HEK293T (cell line): ENCODE data around the gene CARD11.

Experiments used
- BHLHE40 ChIP-seq: fragments of 450-650 bp; IDR thresholded peaks from 2 replicates; pipeline ENCODE4 v1.6.1; 2016; ENCODE audit warnings: mild to moderate bottlenecking, moderate library complexity, borderline replicate concordance
- CTBP1 ChIP-seq: fragments of 450-650 bp; IDR thresholded peaks from 2 replicates; pipeline ENCODE4 v1.6.1; 2016; ENCODE audit warnings: borderline replicate concordance
- ELF4 ChIP-seq: fragments of 450-650 bp; IDR thresholded peaks from 2 replicates; pipeline ENCODE4 v1.6.1; 2017; ENCODE audit warnings: antibody characterized with exemption
- FOXA1 ChIP-seq: fragments of 450-650 bp; IDR thresholded peaks from 2 replicates; pipeline ENCODE4 v1.6.1; 2016; ENCODE audit warnings: mild to moderate bottlenecking
- FOXK2 ChIP-seq: fragments of 450-650 bp; IDR thresholded peaks from 2 replicates; pipeline ENCODE4 v1.6.1; 2016; ENCODE audit warnings: mild to moderate bottlenecking
- FOXM1 ChIP-seq: fragments of 450-650 bp; IDR thresholded peaks from 2 replicates; pipeline ENCODE4 v1.6.1; 2017; ENCODE audit warnings: mild to moderate bottlenecking, borderline replicate concordance
- HDGF ChIP-seq: fragments of 450-650 bp; IDR thresholded peaks from 2 replicates; pipeline ENCODE4 v1.6.1; 2017; ENCODE audit warnings: antibody characterized with exemption, borderline replicate concordance
- L3MBTL2 ChIP-seq: fragments of 450-650 bp; conservative IDR thresholded peaks from 2 replicates; pipeline ENCODE4 v1.6.1; 2016; ENCODE audit warnings: mild to moderate bottlenecking
- NFRKB ChIP-seq: fragments of 450-650 bp; IDR thresholded peaks from 2 replicates; pipeline ENCODE4 v1.6.1; 2016; ENCODE audit warnings: mild to moderate bottlenecking, moderate library complexity
- SP1 ChIP-seq: fragments of 450-650 bp; IDR thresholded peaks from 2 replicates; pipeline ENCODE4 v1.6.1; 2017
- SUZ12 ChIP-seq: fragments of 450-650 bp; IDR thresholded peaks from 2 replicates; pipeline ENCODE4 v1.6.1; 2016; ENCODE audit warnings: mild to moderate bottlenecking
- TARDBP ChIP-seq: fragments of 450-650 bp; IDR thresholded peaks from 2 replicates; pipeline ENCODE4 v1.6.1; 2016
- ZNF384 ChIP-seq: fragments of 450-650 bp; IDR thresholded peaks from 2 replicates; pipeline ENCODE4 v1.6.1; 2016
- TF ChIP-seq, protein P1 (sequence below): fragments of 450-650 bp; IDR thresholded peaks from 2 replicates; pipeline ENCODE4 v1.6.1; 2016

DNA sequence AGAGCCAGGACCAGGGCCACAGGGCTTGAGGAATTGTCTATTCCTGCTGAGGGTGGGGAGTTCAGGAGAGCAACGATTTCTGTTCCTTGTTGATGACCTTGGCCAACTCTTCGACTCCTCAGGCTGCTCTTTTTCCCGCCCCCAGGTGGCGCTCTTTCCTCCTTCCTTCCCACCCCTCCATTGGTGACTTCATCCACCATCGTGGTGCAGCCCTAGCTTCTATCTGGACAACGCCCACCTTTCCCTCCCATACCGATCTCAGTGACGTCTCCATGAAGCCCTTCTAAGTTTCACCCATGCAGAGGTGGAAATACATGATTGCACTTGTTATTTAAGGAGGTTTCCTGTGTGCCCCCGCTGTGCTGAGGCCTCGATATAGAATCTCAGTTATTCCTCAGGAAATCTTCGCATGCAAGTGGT lies 22.1 kb upstream of the CARD11 start:
- no peak for TF ChIP-seq NFRKB
- TF ChIP-seq FOXM1: no peak
- TF ChIP-seq, protein P1, sequence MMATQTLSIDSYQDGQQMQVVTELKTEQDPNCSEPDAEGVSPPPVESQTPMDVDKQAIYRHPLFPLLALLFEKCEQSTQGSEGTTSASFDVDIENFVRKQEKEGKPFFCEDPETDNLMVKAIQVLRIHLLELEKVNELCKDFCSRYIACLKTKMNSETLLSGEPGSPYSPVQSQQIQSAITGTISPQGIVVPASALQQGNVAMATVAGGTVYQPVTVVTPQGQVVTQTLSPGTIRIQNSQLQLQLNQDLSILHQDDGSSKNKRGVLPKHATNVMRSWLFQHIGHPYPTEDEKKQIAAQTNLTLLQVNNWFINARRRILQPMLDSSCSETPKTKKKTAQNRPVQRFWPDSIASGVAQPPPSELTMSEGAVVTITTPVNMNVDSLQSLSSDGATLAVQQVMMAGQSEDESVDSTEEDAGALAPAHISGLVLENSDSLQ: no peak
- no peak for TF ChIP-seq SP1
- TF ChIP-seq TARDBP: no peak
- no peak for TF ChIP-seq BHLHE40
- no peak for TF ChIP-seq L3MBTL2
- TF ChIP-seq ELF4: no peak
- no peak for TF ChIP-seq FOXA1
- no peak for TF ChIP-seq CTBP1
- TF ChIP-seq FOXK2: no peak
- TF ChIP-seq ZNF384: no peak
- no peak for TF ChIP-seq SUZ12
- TF ChIP-seq HDGF: no peak
